ENCODE measurements around the gene MMP7. TPM values are rescaled to one million over a fixed set of nuclear protein-coding genes. Genes with fewer than 3 reads are reported as not detected.

MMP7 gene
- total RNA-seq, 1 experiment from 2014 or later: 0.61 TPM

GRCh38 chr11:102499151-102499550 is 31.4 kb downstream of the MMP7 start:
- ChIA-PET CTCF (interaction anchor here (0.9 to 1.1 kb wide), 2 partner anchors 113 to 115 kb away, joined by 3 read pairs; no protein-coding TSS in a partner anchor), RAD21 (ENCODE audit: low non-redundant PET in 1 of 2, low total read pairs in 2 of 2, uncharacterized antibody in 2 of 2, unreplicated experiment in 2 of 2) (interaction anchor here in 1 of 2 experiments (0.7 kb wide), 1 partner anchor 19 kb away, joined by 6 read pairs; no protein-coding TSS in a partner anchor), POLR2A (interaction anchor here (0.6 to 0.7 kb wide), 2 partner anchors 152 to 635 kb away, joined by 3 read pairs; partner anchors contain the start of gene BIRC2)
- DNase-seq (ENCODE audit: low read depth, low spot score): no peak
- no TSS peak for BruUV-seq (replicated peaks)
- Histone ChIP-seq H4K20me1 (ENCODE audit: insufficient read depth) (no peaks in the 10 kb centered on the region), H3K79me2 (ENCODE audit: insufficient read depth, low read length) (no peaks in the 10 kb centered on the region), H3K4me3 (replicated peaks in 1 of 2; ENCODE audit: low read depth in 1 of 2, low read length in 2 of 2) (no peak overlapping the region), H3K4me2 (ENCODE audit: low read length) (no peak overlapping the region), H3K36me3 (ENCODE audit: control insufficient read depth in 1 of 2, insufficient read depth in 2 of 2, low read length in 2 of 2) (no peaks in the 10 kb centered on the region), H3K9me3 (ENCODE audit: control insufficient read depth in 1 of 2, insufficient read depth in 1 of 2, low read depth in 1 of 2, low read length in 2 of 2) (no peaks in the 10 kb centered on the region), H3K4me1 (ENCODE audit: control insufficient read depth in 1 of 2, insufficient read depth in 2 of 2, low read length in 2 of 2) (peaks cover 11 to 27% of the 10 kb centered on the region in 2 experiments), H3K9me2 (ENCODE audit: insufficient read depth) (no peaks in the 10 kb centered on the region), H3K9ac (ENCODE audit: low read length) (no peak overlapping the region), H2AFZ (ENCODE audit: low read depth, low read length, poor library complexity, severe bottlenecking) (peak overlapping the region; percentile 38), H3K27me3 (ENCODE audit: insufficient read depth, low read length) (no peaks in the 10 kb centered on the region), H3K27ac (ENCODE audit: low read depth, low read length) (no peak overlapping the region)
- no peak for ATAC-seq
- intact Hi-C loops (cut with micrococcal nuclease): loop anchor here (10.0 kb wide), 1 partner anchor 484 kb away; no protein-coding TSS in a partner anchor
- no peak for TF ChIP-seq CEBPB (IDR thresholded peaks at IDR 0.05; ENCODE audit: low read depth)
- TF ChIP-seq MAX (IDR thresholded peaks at IDR 0.05): no peak

- no peaks in the 10 kb centered on the region for H3K36me3 ChIP-seq (ENCODE audit: control insufficient read depth in 1 of 2, insufficient read depth in 2 of 2, low read length in 2 of 2)
- no peak overlapping the region for H3K4me2 ChIP-seq (ENCODE audit: low read length)
- H3K9me2 ChIP-seq (ENCODE audit: insufficient read depth): no peaks in the 10 kb centered on the region
- no peak for TF ChIP-seq CTCF (IDR thresholded peaks at IDR 0.05 in 2 of 3, conservative IDR thresholded peaks at IDR 0.05 in 1 of 3; ENCODE audit: borderline replicate concordance in 1 of 3, insufficient read depth in 1 of 3, low read depth in 2 of 3, low read length in 2 of 3)
- no peak for TF ChIP-seq ZNF274 (IDR thresholded peaks at IDR 0.05; ENCODE audit: low read depth, low read length)
- no peak for TF ChIP-seq CBX3 (IDR thresholded peaks at IDR 0.05; ENCODE audit: low read depth)
- TF ChIP-seq SRF (IDR thresholded peaks at IDR 0.05; ENCODE audit: low read depth): no peak
- no peak for TF ChIP-seq EZH2phosphoT487 (IDR thresholded peaks at IDR 0.05; ENCODE audit: borderline replicate concordance)
- TF ChIP-seq CEBPB (IDR thresholded peaks at IDR 0.05; ENCODE audit: low read depth): no peak
- no peaks in the 10 kb centered on the region for H3K79me2 ChIP-seq (ENCODE audit: insufficient read depth, low read length)
- POLR2A ChIA-PET: no interaction called here
- no peaks in the 10 kb centered on the region for H3K9me3 ChIP-seq (ENCODE audit: control insufficient read depth in 1 of 2, insufficient read depth in 1 of 2, low read depth in 1 of 2, low read length in 2 of 2)
- no peak overlapping the region for H3K4me3 ChIP-seq (replicated peaks in 1 of 2; ENCODE audit: low read depth in 1 of 2, low read length in 2 of 2)
- H3K27me3 ChIP-seq (ENCODE audit: insufficient read depth, low read length): no peaks in the 10 kb centered on the region
- peaks cover 13 to 35% of the 10 kb centered on the region in 2 experiments for H3K4me1 ChIP-seq (ENCODE audit: control insufficient read depth in 1 of 2, insufficient read depth in 2 of 2, low read length in 2 of 2)
- no TSS peak for BruUV-seq (replicated peaks)
- intact Hi-C loops (cut with micrococcal nuclease): loop anchor here (10.0 kb wide), 1 partner anchor 482 kb away; no protein-coding TSS in a partner anchor
- H4K20me1 ChIP-seq (ENCODE audit: insufficient read depth): no peaks in the 10 kb centered on the region
- peak overlapping the region; percentile 64 for H2AFZ ChIP-seq (ENCODE audit: low read depth, low read length, poor library complexity, severe bottlenecking)
- RAD21 ChIA-PET (ENCODE audit: low non-redundant PET in 1 of 2, low total read pairs in 2 of 2, uncharacterized antibody in 2 of 2, unreplicated experiment in 2 of 2): no interaction called here
- no peak overlapping the region for H3K9ac ChIP-seq (ENCODE audit: low read length)
- DNase-seq (ENCODE audit: low read depth, low spot score): no peak
- CTCF ChIA-PET: interaction anchor here (1.8 kb wide), 2 partner anchors 116 to 155 kb away, joined by 12 to 13 read pairs; no protein-coding TSS in a partner anchor
- ATAC-seq: no peak
- no peak overlapping the region for H3K27ac ChIP-seq (ENCODE audit: low read depth, low read length)
Measured at GRCh38 chr11:102497061-102497460, 33.5 kb downstream of the MMP7 start.
